Astrocyte (in vitro differentiated cells and primary cell): ENCODE results near the gene KCNH6. TPM values are rescaled to one million over a fixed set of nuclear protein-coding genes. Genes with fewer than 3 reads are reported as not detected.

Experiments
- DNase-seq: peaks from one replicate; pipeline ENCODE4 v3.0.0-alpha.2; 2010; ENCODE audit warnings: low read depth
- FAIRE-seq: peaks from 2 replicates; lab custom pipeline; 2011; peaks lifted over from hg19 to GRCh38; lab: Jason Lieb, UNC
- H2AFZ ChIP-seq: 2 replicates; pipeline ENCODE4 v1.6.0; 2012; ENCODE audit warnings: low read depth, low read length, inconsistent platforms
- H3K27ac ChIP-seq: 2 replicates; pipeline ENCODE4 v1.5.1; 2011; ENCODE audit warnings: low read depth, low read length, inconsistent platforms
- H3K27me3 ChIP-seq: 2 replicates; pipeline ENCODE4 v1.6.0; 2011; ENCODE audit warnings: low read length, inconsistent platforms; ENCODE audit not compliant: insufficient read depth
- H3K36me3 ChIP-seq: 2 replicates; pipeline ENCODE4 v1.5.1; 2011; ENCODE audit warnings: low read length, inconsistent platforms; ENCODE audit not compliant: insufficient read depth
- H3K4me1 ChIP-seq: 2 replicates; pipeline ENCODE4 v1.5.1; 2011; ENCODE audit warnings: low read length, inconsistent platforms; ENCODE audit not compliant: insufficient read depth
- H3K4me2 ChIP-seq: 2 replicates; pipeline ENCODE4 v1.6.0; 2012; ENCODE audit warnings: low read length, inconsistent platforms
- H3K4me3 ChIP-seq: 2 replicates; pipeline ENCODE4 v1.5.1; 2011; ENCODE audit warnings: low read depth, mild to moderate bottlenecking, low read length, inconsistent platforms; ENCODE audit not compliant: insufficient read depth
- H3K79me2 ChIP-seq: 2 replicates; pipeline ENCODE4 v1.6.0; 2012; ENCODE audit warnings: mild to moderate bottlenecking, low read length, inconsistent platforms; ENCODE audit not compliant: insufficient read depth
- H3K9ac ChIP-seq: 2 replicates; pipeline ENCODE4 v1.6.0; 2012; ENCODE audit warnings: mild to moderate bottlenecking, low read length, inconsistent platforms
- H3K9me3 ChIP-seq: 2 replicates; pipeline ENCODE4 v1.5.1; 2012; ENCODE audit warnings: low read depth, mild to moderate bottlenecking, low read length, inconsistent platforms; ENCODE audit not compliant: insufficient read depth
- H4K20me1 ChIP-seq: 2 replicates; pipeline ENCODE4 v1.6.0; 2012; ENCODE audit warnings: low read length, inconsistent platforms; ENCODE audit not compliant: insufficient read depth
- H3K27ac Mint-ChIP-seq: one replicate; pipeline ENCODE4 v1.8.0; 2021; ENCODE audit warnings: mild to moderate bottlenecking, mixed read lengths; ENCODE audit not compliant: unreplicated experiment
- H3K27me3 Mint-ChIP-seq: one replicate; pipeline ENCODE4 v1.8.0; 2021; ENCODE audit warnings: low read depth, mixed read lengths; ENCODE audit not compliant: unreplicated experiment
- H3K36me3 Mint-ChIP-seq: one replicate; pipeline ENCODE4 v1.8.0; 2021; ENCODE audit warnings: low read depth, mixed read lengths; ENCODE audit not compliant: unreplicated experiment
- H3K4me1 Mint-ChIP-seq: one replicate; pipeline ENCODE4 v1.8.0; 2021; ENCODE audit warnings: low read depth, mixed read lengths; ENCODE audit not compliant: unreplicated experiment
- H3K4me3 Mint-ChIP-seq: one replicate; pipeline ENCODE4 v1.8.0; 2021; ENCODE audit warnings: mild to moderate bottlenecking, moderate library complexity, mixed read lengths; ENCODE audit not compliant: unreplicated experiment
- H3K9me3 Mint-ChIP-seq: one replicate; pipeline ENCODE4 v1.8.0; 2021; ENCODE audit warnings: mild to moderate bottlenecking, mixed read lengths; ENCODE audit not compliant: unreplicated experiment
- CTCF ChIP-seq: IDR thresholded peaks from 2 replicates; pipeline ENCODE4 v1.5.1; 2011; ENCODE audit warnings: low read depth, mild to moderate bottlenecking, inconsistent platforms, low read length, moderate library complexity; ENCODE audit not compliant: insufficient read depth
- EZH2 ChIP-seq: IDR thresholded peaks from 2 replicates; pipeline ENCODE4 v1.6.1; 2012; ENCODE audit warnings: mild to moderate bottlenecking, low read length, inconsistent platforms; ENCODE audit not compliant: insufficient read depth
- total RNA-seq: library from RNA; stranded (reverse); gene quantifications from 2 replicates; pipeline ENCODE4 v1.2.1, GENCODE V29; 2021

Gene KCNH6
- total RNA-seq, 1 donor from 2014 or later = not detected

GRCh38 chr17:63491413-63491812 lies 31.7 kb upstream of the KCNH6 start:
- no peak overlapping the region for H3K4me2 ChIP-seq
- no peak overlapping the region for H3K27ac ChIP-seq
- H3K27ac Mint-ChIP-seq = no peak overlapping the region
- peaks cover 14% of the 10 kb centered on the region for H3K27me3 ChIP-seq
- H3K36me3 ChIP-seq = no peaks in the 10 kb centered on the region
- H3K4me3 Mint-ChIP-seq = no peak overlapping the region
- H3K79me2 ChIP-seq = no peaks in the 10 kb centered on the region
- H2AFZ ChIP-seq = no peak overlapping the region
- H3K9me3 Mint-ChIP-seq = no peaks in the 10 kb centered on the region
- peaks cover 60% of the 10 kb centered on the region for H3K27me3 Mint-ChIP-seq
- no peaks in the 10 kb centered on the region for H3K4me1 ChIP-seq
- DNase-seq (no peak), FAIRE-seq (no peak)
- H3K4me1 Mint-ChIP-seq = peaks cover 4% of the 10 kb centered on the region
- H3K36me3 Mint-ChIP-seq = peaks cover 6% of the 10 kb centered on the region
- H3K9me3 ChIP-seq = no peaks in the 10 kb centered on the region
- no peaks in the 10 kb centered on the region for H4K20me1 ChIP-seq
- H3K9ac ChIP-seq = no peak overlapping the region
- TF ChIP-seq CTCF = no peak
- no peak for TF ChIP-seq EZH2
- H3K4me3 ChIP-seq = no peak overlapping the region

GRCh38 chr17:63491977-63492618 lies 31.1 kb upstream of the KCNH6 start:
- Histone ChIP-seq H3K9me3 (no peaks in the 10 kb centered on the region), H3K4me2 (no peak overlapping the region), H3K36me3 (no peaks in the 10 kb centered on the region), H3K4me3 (no peak overlapping the region), H3K4me1 (no peaks in the 10 kb centered on the region), H4K20me1 (no peaks in the 10 kb centered on the region), H3K79me2 (no peaks in the 10 kb centered on the region), H3K9ac (no peak overlapping the region), H3K27me3 (peaks cover 14% of the 10 kb centered on the region), H3K27ac (no peak overlapping the region), H2AFZ (no peak overlapping the region)
- TF ChIP-seq EZH2 = no peak
- TF ChIP-seq CTCF = no peak
- peaks cover 4% of the 10 kb centered on the region for H3K4me1 Mint-ChIP-seq
- H3K9me3 Mint-ChIP-seq = no peaks in the 10 kb centered on the region
- no peak for FAIRE-seq
- peaks cover 55% of the 10 kb centered on the region for H3K27me3 Mint-ChIP-seq
- no peak for DNase-seq
- H3K4me3 Mint-ChIP-seq = no peak overlapping the region
- H3K27ac Mint-ChIP-seq = no peak overlapping the region
- H3K36me3 Mint-ChIP-seq = peaks cover 6% of the 10 kb centered on the region

DNA sequence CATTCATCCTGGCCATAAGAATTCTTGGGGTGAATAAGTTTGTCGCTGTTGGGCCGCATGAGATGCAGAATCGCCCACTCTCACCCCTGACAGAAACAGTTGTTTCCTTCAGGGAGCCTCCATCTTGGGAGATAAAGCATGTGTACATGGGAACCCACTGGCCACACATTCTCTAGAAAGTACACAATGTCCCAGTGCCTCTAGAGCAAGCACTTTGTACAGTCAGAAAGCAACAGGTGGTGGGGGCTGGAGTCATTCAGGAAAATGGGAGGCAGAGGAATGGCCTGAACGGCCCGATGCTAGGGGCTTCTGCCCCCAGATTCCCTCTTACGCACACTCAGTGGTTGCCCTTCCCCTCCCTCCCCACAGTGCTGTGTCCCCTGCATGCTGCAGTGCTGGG lies 30.2 kb upstream of the KCNH6 start:
- no peaks in the 10 kb centered on the region for H3K9me3 ChIP-seq
- no peak overlapping the region for H3K4me2 ChIP-seq
- H4K20me1 ChIP-seq = no peaks in the 10 kb centered on the region
- H3K79me2 ChIP-seq = no peaks in the 10 kb centered on the region
- H3K4me1 ChIP-seq = no peaks in the 10 kb centered on the region
- H3K36me3 ChIP-seq = no peaks in the 10 kb centered on the region
- H3K4me3 ChIP-seq = no peak overlapping the region
- H3K27me3 ChIP-seq = peaks cover 14% of the 10 kb centered on the region
- H2AFZ ChIP-seq = no peak overlapping the region
- H3K4me1 Mint-ChIP-seq = peaks cover 4% of the 10 kb centered on the region
- H3K9ac ChIP-seq = no peak overlapping the region
- TF ChIP-seq EZH2 = no peak
- TF ChIP-seq CTCF = no peak
- FAIRE-seq (no peak), DNase-seq (no peak)
- no peak overlapping the region for H3K27ac Mint-ChIP-seq
- H3K4me3 Mint-ChIP-seq = no peak overlapping the region
- H3K27me3 Mint-ChIP-seq = peaks cover 50% of the 10 kb centered on the region
- no peak overlapping the region for H3K27ac ChIP-seq
- no peaks in the 10 kb centered on the region for H3K9me3 Mint-ChIP-seq
- H3K36me3 Mint-ChIP-seq = peaks cover 6% of the 10 kb centered on the region
